PC-9 (cell line): ENCODE data around the gene TUSC2.

Experiments
- EZH2 ChIP-seq: fragments of 200-600 bp; sonication (generic); IDR thresholded peaks from 2 replicates; pipeline ENCODE4 v1.8.0; 2017; ENCODE audit warnings: antibody characterized with exemption, low read depth
- TF ChIP-seq, protein P1 (sequence below): fragments of 200-600 bp; sonication (generic); conservative IDR thresholded peaks from 2 replicates; pipeline ENCODE4 v1.6.1; 2017; ENCODE audit warnings: mixed run types, antibody characterized with exemption, mild to moderate bottlenecking, moderate library complexity

DNA sequence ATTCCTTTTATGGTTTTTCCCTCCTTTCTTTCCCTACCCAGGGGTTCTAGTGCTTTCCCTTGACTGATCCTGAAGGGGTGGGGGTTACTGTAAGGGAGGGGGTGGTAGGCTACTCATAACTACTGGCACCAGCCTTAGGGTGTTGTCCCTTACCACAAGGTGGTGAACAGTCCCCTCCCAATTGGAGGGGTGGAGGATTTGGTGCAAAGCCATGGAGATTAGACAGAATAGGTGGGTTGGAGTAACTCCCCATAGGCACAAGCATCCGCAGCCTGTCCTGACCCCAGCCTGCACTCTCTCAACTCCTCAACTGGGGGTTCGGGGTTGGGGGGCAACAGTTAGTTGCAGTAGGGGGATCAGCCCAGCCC is 2.9 kb downstream of the TUSC2 start:
- TF ChIP-seq, protein P1, sequence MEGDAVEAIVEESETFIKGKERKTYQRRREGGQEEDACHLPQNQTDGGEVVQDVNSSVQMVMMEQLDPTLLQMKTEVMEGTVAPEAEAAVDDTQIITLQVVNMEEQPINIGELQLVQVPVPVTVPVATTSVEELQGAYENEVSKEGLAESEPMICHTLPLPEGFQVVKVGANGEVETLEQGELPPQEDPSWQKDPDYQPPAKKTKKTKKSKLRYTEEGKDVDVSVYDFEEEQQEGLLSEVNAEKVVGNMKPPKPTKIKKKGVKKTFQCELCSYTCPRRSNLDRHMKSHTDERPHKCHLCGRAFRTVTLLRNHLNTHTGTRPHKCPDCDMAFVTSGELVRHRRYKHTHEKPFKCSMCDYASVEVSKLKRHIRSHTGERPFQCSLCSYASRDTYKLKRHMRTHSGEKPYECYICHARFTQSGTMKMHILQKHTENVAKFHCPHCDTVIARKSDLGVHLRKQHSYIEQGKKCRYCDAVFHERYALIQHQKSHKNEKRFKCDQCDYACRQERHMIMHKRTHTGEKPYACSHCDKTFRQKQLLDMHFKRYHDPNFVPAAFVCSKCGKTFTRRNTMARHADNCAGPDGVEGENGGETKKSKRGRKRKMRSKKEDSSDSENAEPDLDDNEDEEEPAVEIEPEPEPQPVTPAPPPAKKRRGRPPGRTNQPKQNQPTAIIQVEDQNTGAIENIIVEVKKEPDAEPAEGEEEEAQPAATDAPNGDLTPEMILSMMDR = no peak
- no peak for TF ChIP-seq EZH2
